ENCODE measurements around the gene S100A5.

Gene S100A5

DNA sequence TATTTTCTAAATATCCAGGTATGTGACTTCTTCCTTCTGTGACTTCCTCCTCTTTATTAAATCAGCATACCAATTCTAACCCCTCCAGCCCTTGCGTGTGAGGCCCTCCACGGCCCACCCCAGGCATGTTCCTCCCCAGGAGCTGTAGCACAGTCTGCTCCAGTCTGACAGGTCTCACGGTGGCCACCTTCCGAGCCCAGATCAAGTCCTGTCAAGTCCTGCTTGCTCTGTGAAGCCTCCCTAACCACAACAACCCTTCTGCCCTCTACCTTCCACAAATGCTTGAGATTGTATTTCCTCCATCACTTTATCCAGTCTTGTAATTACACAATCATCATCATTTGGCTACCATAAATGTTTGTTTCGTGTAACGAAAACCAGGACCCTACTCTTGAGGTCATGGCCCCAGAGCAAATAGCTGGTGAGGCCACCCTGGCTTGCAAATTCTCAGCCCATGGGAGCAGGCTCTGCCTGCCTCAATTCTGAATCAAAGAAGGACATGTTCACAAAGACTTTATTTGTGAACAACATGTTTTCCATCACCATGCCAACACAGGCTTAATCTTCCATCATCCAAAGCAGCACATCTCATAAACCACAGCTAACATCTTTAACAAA, 47.3 kb downstream of the S100A5 start:
- H3K27ac ChIP-seq (ENCODE audit: low read depth, low read length) = no peak overlapping the region

DNA sequence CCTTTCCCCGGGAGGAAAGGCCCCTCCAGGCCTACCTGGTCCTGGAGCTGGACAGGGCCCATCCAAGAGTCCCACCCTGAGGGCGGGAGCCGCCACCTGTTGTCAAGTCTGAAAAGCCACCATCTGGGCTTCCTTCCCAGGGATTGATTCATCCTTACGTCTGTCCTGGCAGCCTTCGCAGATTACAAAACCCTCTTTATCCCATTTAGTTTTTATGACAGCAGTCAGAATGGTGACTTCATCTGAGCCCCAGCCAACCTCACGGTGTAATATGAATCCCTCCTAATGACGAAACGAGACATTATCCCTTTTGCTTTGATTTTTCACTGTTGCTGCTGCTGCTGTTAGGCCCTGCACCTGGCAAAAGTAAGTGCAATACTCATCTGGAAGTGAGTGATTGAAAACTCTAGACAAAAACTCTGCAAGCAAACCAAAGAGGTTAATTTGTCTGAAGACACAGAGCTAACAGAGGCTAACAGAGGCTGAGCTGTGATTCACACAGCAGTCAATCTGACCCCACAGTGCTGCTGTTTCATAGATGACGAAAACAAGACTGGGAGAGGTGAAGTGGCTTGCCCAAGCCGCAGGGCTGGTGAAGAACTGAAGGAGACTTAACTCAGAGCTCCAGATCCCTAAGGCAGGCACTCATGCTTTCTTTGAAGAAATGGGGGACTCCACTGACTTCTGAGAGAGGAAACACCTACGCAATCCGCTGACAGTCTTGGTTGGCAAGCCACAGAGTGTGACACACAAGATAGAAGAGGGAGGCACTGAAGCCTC, 50.3 kb downstream of the S100A5 start:
- no peaks in the 10 kb centered on the region for H3K27me3 ChIP-seq (ENCODE audit: control insufficient read depth in 1 of 2, insufficient read depth in 2 of 2, low read length in 2 of 2)
- H3K9ac ChIP-seq (ENCODE audit: low read depth in 1 of 2, low read length in 2 of 2) = no peak overlapping the region
- H3K4me1 ChIP-seq (ENCODE audit: control insufficient read depth in 1 of 2, insufficient read depth in 2 of 2, low read length in 2 of 2) = peaks cover 0 to 6% of the 10 kb centered on the region in 2 donors
- no peak overlapping the region for H3K27ac ChIP-seq (ENCODE audit: low read depth, low read length)
- H3K9me3 ChIP-seq (ENCODE audit: control insufficient read depth in 1 of 2, low read length in 2 of 2) = no peaks in the 10 kb centered on the region
- no peaks in the 10 kb centered on the region for H3K36me3 ChIP-seq (ENCODE audit: control insufficient read depth in 1 of 2, insufficient read depth in 2 of 2, low read length in 2 of 2)
- H3K4me3 ChIP-seq (ENCODE audit: low read depth in 1 of 2, low read length in 2 of 2) = no peak overlapping the region

More for the DNA sequence above, 47.3 kb downstream of the S100A5 start:
- no peaks in the 10 kb centered on the region for H3K27me3 ChIP-seq (ENCODE audit: control insufficient read depth in 1 of 2, insufficient read depth in 2 of 2, low read length in 2 of 2)
- no peaks in the 10 kb centered on the region for H3K9me3 ChIP-seq (ENCODE audit: control insufficient read depth in 1 of 2, low read length in 2 of 2)
- no peaks in the 10 kb centered on the region for H3K36me3 ChIP-seq (ENCODE audit: control insufficient read depth in 1 of 2, insufficient read depth in 2 of 2, low read length in 2 of 2)
- no peak overlapping the region for H3K4me3 ChIP-seq (ENCODE audit: low read depth in 1 of 2, low read length in 2 of 2)
- H3K9ac ChIP-seq (ENCODE audit: low read depth in 1 of 2, low read length in 2 of 2) = no peak overlapping the region
- peaks cover 0 to 6% of the 10 kb centered on the region in 2 donors for H3K4me1 ChIP-seq (ENCODE audit: control insufficient read depth in 1 of 2, insufficient read depth in 2 of 2, low read length in 2 of 2)

DNA sequence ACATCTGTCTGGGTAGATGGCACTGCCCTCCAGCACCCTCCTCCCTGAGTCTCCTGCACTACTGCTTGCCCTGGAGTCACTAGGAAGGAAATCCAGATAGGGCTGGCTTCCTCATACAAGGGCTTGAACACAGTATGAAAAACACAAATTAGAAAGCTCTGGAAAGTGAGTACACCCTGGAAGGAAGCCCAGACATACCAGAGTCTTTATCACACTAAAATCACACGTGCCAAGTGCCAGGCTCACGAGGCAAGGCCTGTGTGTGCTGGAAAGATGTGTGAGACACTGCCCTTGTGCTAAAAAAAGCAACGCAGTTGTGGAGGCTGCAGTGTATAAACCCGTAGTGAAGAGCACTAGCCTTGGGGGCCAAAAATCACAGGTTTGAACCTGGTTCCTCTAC, 52.0 kb downstream of the S100A5 start:
- Histone ChIP-seq H3K36me3 (ENCODE audit: control insufficient read depth in 1 of 2, insufficient read depth in 2 of 2, low read length in 2 of 2) (no peaks in the 10 kb centered on the region), H3K27me3 (ENCODE audit: control insufficient read depth in 1 of 2, insufficient read depth in 2 of 2, low read length in 2 of 2) (no peaks in the 10 kb centered on the region), H3K9ac (ENCODE audit: low read depth in 1 of 2, low read length in 2 of 2) (no peak overlapping the region), H3K4me3 (ENCODE audit: low read depth in 1 of 2, low read length in 2 of 2) (no peak overlapping the region), H3K4me1 (ENCODE audit: control insufficient read depth in 1 of 2, insufficient read depth in 2 of 2, low read length in 2 of 2) (peaks cover 0 to 13% of the 10 kb centered on the region in 2 donors), H3K9me3 (ENCODE audit: control insufficient read depth in 1 of 2, low read length in 2 of 2) (no peaks in the 10 kb centered on the region), H3K27ac (ENCODE audit: low read depth, low read length) (no peak overlapping the region)

DNA sequence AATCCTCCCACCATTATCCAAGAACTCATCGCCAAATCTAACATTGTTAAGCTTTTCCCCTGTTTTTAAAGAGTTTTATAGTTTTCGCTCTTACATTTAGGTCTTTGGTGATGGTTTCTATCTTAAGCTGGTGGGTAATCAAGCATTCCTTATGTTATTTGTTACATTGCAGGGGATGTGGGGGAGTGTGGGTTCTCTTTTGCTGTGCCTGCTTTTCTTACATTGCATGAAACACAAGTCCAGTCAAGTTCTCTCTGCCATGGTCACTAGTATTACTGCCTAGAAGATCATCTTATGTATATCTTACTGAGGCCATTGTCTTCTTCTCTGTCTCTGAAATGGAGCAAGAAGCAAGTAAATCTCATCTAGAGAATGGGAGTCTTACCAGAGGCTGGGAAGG, 53.0 kb downstream of the S100A5 start:
- Histone ChIP-seq H3K36me3 (ENCODE audit: control insufficient read depth in 1 of 2, insufficient read depth in 2 of 2, low read length in 2 of 2) (no peaks in the 10 kb centered on the region), H3K9ac (ENCODE audit: low read depth in 1 of 2, low read length in 2 of 2) (no peak overlapping the region), H3K4me3 (ENCODE audit: low read depth in 1 of 2, low read length in 2 of 2) (no peak overlapping the region), H3K4me1 (ENCODE audit: control insufficient read depth in 1 of 2, insufficient read depth in 2 of 2, low read length in 2 of 2) (peaks cover 0 to 13% of the 10 kb centered on the region in 2 donors), H3K27me3 (ENCODE audit: control insufficient read depth in 1 of 2, insufficient read depth in 2 of 2, low read length in 2 of 2) (no peaks in the 10 kb centered on the region), H3K27ac (ENCODE audit: low read depth, low read length) (no peak overlapping the region), H3K9me3 (ENCODE audit: control insufficient read depth in 1 of 2, low read length in 2 of 2) (no peaks in the 10 kb centered on the region)

Measured in duodenal mucosa (tissue), 2 donors.